GM19238 (cell line): ENCODE data around the gene GULP1.
"Not testable (repeated sequence)": the region's sequence is repeated elsewhere in the genome, so short reads cannot be mapped to it uniquely, and the experiment has no call there.

ENCODE experiments used
- DNase-seq: peaks from one replicate; pipeline ENCODE4 v3.0.0; 2011; ENCODE audit warnings: low spot score; ENCODE audit not compliant: insufficient read length

The GULP1 gene

GRCh38 chr2:188291617-188292347 is at the start of gene GULP1:
TSS of gene GULP1 (plus strand) at chr2:188291874. CDS start at chr2:188477703, 185,829 bp downstream.
- DNase-seq, result no peak

DNA sequence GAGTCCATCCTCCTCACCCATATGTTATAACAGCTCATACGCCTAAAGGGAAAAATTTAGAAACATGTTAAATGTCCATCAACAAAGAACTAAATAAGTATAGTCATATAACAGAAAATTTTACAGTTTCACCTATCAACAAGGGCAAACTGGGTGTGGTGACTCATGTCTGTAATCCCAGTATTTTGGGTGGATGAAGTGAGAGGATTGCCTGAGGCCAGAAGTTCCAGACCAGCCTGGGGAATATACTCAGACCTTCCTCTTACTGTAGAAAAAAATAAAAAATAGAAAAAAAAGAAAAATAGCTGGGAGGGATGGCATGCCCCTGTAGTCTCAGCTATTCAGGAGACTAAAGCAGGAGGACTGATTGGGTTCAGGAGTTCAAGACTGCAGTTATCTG is 48.3 kb upstream of the GULP1 start:
- no peak for DNase-seq

DNA sequence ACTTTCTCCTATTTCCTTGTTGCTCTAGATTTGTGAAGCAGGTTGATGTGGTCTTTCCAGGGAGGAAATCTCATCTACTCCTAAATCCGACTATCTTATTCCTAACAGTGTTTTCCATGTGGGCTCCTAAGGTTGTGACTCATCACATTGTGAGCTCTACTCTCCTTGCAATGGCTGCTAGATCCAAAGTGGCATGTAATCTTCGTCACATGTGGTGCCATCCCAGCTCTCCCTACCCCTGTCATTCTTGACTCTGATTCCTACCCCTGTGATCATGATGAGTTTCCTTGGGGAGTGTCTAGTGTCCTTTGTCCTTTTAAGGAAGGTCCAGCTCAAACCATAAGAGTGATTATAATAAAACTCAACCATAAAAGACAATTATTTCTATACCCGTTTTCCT is 47.3 kb upstream of the GULP1 start:
- no peak for DNase-seq

GRCh38 chr2:188245230-188245629 is 46.4 kb upstream of the GULP1 start:
- DNase-seq, result no peak

GRCh38 chr2:188248513-188248912 is 43.2 kb upstream of the GULP1 start:
- DNase-seq, result no peak

DNA sequence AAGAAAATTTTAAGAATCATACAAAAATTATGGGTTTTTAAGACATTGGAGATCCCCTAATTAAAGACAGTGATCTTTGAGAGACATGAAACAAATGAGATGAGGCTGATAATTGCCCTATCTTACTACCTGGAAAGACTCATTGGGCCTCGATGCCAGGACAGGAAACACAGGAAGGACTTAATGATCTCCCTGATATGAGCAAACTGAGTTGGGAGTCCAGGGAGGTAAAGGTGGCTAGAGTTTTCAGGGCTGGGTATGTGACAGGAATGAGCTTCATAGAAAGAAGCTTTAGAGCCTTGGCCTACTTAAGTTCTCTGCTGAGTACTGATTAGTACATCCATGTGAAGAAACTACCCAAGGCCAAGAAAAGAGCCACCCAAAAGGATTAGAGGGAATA is 40.6 kb upstream of the GULP1 start:
- no peak for DNase-seq

DNA sequence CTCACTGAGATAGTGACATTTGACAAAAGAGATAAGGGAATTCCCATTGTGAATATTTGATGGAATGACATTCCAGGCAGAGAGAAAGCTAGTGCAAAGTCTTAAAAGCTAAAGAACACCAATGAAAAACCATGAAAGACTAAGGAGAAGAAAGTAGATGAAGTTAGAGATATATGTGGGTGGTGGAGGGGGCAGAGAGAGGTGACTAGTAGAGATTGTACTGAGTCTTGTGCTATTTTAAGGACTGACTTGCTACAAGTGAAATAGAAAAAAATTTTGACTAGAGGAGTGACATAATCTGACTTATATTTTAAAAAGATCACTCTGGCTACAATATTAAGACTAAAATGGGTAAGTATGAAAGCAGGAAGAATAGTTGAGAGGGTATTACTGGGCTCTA is 35.3 kb upstream of the GULP1 start:
- DNase-seq, result no peak

DNA sequence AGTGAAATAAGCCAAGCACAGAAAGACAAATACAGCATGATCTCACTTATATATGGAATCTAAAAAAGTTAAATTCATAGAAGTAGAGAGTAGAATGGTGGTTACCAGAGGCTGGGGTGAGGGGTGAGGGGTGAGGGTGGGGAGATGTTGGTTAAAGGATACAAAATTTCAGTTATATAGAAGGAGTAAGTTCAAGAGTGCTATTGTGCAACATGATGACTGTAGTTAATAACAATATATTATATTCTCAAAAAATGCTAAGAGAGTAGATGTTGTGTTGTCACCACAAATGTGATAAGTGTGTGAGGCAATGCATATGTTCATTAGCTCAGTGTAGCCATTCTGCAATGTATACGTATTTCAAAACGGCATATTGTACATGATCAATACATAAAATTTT is 26.4 kb upstream of the GULP1 start:
- no peak for DNase-seq

DNA sequence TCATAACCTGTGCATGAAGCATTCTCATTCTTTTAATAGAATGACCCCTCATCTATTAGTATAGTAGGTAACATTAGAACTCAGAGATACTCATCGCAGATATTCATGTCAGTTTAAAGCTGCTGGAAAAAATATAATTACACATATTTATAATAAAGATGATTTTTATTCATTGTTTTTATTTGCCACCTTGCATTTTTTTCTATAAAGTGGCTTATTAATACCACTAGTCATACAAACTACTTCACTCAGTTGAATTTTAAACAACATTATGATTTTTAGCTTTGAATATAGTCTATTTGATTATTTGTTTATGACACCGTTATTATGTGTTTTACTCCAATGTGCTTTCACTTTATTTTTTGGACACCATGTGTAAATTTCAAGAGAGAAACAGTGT is 23.9 kb upstream of the GULP1 start:
- no peak for DNase-seq

- DNase-seq, result no peak
Measured at GRCh38 chr2:188269004-188269403, 22.7 kb upstream of the GULP1 start.

GRCh38 chr2:188272121-188272520 is 19.6 kb upstream of the GULP1 start:
- no peak for DNase-seq

DNA sequence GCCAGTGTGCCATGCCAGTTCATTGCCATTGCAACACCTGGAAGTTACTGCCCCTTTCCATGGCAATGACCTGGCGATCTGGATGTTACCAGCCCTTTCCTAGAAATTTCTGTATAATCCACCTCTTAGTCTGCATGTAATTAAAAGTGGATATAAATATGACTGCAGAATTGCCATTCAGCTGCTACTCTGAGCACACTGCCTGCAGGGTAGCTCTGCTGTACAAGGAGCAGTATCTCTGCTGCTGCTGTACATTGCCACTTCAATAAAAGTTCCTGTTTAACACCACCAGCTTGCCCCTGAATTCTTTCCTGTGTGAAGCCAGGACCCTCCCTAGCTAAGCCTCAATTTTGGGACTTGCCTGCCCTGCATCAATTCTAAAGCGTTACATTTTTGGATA is 17.4 kb upstream of the GULP1 start:
- no peak for DNase-seq

DNA sequence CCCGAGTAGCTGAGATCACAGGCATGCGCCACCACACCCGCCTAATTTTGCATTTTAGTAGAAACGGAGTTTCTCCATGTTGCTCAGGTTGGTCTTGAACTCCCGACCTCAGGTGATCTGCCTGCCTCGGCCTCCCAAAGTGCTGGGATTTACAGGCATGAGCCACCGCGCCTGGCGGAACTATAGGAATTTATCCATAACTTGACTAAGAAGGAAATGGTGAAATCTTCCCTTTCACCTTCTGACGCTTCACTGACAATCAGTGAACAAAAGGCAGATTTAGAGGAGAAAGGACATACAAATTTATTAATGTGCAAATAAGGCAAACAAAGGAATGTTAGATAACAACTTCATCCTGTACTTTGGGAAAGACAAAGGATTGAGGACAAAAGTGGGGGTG is 15.4 kb upstream of the GULP1 start:
- no peak for DNase-seq

GRCh38 chr2:188277786-188278185 is 13.9 kb upstream of the GULP1 start:
- DNase-seq, result no peak

DNA sequence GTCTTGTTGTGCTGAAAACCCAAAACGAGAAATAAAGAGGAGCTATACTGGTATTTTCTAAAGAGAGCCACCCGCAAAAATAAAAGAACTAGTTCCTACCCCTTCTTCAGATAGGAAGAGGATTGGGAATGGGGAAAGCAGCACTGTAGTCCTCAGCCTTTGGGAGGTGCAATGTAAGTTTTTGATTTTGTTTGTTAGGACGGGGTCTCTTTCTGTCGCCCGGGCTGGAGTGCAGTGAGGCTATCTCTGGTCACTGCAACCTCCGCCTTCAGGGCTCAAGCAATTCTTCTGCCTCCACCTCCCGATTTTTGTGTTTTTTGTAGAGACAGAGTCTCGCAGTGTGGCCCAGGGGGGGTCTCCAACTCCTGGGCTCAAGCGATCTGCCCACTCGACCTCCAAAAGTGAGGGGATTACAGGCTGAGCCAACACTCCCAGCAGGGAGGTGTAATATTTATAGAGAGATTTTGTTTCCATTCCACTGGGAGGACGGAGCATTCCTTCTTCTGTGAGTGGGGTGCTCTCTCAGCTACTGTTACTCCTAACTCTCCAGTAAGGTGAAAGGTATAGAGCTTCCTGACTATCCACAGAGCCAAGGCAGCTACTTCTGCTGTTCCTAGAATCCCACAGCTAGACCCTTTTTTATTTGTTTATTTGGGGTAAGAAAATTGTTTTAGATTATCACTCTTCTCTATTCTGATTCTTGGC is 13.1 kb upstream of the GULP1 start:
- DNase-seq, result no peak

DNA sequence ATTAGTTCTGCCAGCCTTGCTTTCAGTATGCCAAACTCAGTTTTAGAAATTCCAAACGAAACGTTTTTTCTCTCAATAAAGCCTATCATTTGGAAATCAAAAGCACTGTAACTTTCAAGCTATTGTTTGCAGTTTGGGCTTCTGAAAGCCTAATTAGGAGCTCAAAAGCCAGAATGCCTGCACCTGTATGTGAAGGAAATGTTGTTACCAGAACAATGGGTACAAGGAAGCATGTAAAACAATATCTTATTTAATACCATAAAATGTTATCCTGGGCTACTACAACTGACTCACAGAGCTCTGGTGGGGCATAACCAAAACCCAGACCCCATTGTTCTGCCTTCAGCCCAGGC is 12.6 kb upstream of the GULP1 start:
- DNase-seq, result no peak

- no peak for DNase-seq
Measured at GRCh38 chr2:188280811-188281222, 10.9 kb upstream of the GULP1 start.

DNA sequence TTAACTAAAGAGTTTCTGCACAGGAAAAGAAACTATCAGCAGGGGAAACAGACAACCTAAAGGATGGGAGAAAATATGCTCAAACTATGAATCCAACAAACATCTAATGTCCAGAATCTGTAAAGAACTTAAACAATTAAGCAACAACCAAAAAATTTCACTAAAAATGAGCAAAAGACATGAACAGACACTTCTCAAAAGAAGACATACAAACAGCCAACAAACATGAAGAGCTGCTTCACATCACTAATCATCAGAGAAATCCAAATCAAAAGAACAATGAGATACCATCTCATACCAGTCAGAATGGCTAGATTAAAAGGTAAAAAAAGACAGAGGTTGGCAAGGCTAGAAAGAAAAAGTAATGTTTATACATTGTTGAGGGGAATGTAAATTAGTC is 8.8 kb upstream of the GULP1 start:
- no peak for DNase-seq

DNA sequence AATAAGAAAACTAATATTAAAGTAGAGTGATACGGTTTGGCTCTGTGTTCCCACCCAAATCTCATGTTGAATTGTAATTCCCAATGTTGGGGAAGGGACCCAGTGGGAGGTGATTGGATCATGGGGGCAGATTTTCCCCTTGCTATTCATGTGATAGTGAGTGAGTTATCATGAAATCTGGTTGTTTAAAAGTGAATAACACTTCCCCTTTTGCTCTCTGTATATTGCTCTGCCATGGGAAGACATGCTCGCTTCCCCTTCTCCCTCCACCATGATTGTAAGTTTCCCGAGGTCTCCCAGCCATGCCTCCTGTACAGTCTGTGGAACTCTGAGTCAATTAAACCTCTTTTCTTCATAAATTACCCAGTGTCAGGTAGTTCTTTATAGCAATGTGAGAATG is 7.4 kb upstream of the GULP1 start:
- not testable (repeated sequence) for DNase-seq

- no peak for DNase-seq
Measured at GRCh38 chr2:188285049-188285448, 6.6 kb upstream of the GULP1 start.

DNA sequence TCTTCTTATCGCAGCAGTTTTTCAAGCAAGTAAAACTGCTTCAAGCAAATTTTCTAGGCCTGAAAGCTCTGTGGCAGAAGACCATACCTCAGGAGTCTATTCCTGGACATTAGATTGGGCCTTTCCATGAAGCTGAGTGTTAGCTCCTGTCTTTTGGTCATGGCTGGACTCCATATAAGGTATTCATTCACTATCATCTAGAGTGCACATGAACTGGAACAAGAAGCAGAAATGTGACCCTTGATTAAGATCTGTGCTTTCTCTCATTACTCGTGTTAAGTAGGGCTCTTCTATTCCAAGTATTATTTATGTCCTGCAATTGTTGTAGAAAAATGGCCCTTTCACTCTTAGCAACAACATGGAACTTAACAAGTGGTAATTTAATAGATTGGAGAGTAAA is 5.9 kb upstream of the GULP1 start:
- no peak for DNase-seq

DNA sequence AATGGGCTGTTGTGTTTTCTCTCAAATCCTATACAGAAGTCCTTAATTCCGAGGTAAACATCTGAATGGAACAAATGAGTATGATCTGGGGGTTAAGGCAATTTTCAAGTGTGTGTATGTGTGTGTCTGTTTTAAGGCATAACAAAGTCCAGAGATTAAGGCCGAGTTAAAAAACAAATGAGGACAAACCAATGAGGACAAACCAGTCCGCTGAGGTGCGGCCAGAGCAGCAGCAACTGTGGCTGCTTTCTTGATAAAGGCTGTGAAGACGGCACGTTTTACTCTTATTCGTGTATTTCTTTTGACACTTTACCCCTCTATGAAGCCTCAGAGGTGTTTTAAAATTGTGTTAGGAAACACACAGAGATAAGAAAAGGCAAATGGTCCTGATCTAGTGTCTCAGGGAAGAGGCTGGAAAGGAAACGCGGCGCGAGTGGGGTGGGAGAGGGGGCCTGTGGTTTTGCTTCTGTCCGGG is 495 bp upstream of the GULP1 start:
- no peak for DNase-seq
